Measurements from ENCODE around the gene DENND1A.

DNA sequence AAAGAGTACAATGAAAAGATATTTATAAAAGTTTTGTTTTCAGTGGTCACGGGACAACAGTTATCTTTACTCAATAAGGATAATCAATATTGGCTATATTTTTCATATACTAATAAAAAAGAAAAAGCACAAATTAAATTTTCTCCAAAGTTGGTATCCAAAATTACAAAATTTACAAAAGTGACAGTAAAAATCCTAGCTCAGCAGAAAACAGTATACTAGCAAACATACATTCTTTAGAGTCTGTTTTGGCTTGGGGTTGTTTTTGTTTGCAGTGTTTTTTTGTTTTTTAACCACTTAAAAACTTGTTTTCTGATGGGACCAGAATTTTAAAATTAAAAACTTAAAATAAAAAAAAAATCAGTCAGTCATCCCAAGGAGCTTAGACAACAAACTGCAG, 183.2 kb downstream of the DENND1A start:
- TF ChIP-seq, protein P1, sequence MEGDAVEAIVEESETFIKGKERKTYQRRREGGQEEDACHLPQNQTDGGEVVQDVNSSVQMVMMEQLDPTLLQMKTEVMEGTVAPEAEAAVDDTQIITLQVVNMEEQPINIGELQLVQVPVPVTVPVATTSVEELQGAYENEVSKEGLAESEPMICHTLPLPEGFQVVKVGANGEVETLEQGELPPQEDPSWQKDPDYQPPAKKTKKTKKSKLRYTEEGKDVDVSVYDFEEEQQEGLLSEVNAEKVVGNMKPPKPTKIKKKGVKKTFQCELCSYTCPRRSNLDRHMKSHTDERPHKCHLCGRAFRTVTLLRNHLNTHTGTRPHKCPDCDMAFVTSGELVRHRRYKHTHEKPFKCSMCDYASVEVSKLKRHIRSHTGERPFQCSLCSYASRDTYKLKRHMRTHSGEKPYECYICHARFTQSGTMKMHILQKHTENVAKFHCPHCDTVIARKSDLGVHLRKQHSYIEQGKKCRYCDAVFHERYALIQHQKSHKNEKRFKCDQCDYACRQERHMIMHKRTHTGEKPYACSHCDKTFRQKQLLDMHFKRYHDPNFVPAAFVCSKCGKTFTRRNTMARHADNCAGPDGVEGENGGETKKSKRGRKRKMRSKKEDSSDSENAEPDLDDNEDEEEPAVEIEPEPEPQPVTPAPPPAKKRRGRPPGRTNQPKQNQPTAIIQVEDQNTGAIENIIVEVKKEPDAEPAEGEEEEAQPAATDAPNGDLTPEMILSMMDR (IDR thresholded peaks at IDR 0.05): no peak
- no peak for TF ChIP-seq SP1 (CRISPR knock-in tag; conservative IDR thresholded peaks at IDR 0.05)
- no peak for TF ChIP-seq ZNF317 (CRISPR knock-in tag; IDR thresholded peaks at IDR 0.05; ENCODE audit: borderline replicate concordance, low read depth)
